ENCODE data around the gene LRP1-AS. TPM values are rescaled to one million over a fixed set of nuclear protein-coding genes. Genes with fewer than 3 reads are reported as not detected.
A peak's percentile ranks its signal among the peaks of the same experiment; 100 is the strongest.

Gene LRP1-AS
- total RNA-seq, 2 experiments from 2014 or later, result not detected

DNA sequence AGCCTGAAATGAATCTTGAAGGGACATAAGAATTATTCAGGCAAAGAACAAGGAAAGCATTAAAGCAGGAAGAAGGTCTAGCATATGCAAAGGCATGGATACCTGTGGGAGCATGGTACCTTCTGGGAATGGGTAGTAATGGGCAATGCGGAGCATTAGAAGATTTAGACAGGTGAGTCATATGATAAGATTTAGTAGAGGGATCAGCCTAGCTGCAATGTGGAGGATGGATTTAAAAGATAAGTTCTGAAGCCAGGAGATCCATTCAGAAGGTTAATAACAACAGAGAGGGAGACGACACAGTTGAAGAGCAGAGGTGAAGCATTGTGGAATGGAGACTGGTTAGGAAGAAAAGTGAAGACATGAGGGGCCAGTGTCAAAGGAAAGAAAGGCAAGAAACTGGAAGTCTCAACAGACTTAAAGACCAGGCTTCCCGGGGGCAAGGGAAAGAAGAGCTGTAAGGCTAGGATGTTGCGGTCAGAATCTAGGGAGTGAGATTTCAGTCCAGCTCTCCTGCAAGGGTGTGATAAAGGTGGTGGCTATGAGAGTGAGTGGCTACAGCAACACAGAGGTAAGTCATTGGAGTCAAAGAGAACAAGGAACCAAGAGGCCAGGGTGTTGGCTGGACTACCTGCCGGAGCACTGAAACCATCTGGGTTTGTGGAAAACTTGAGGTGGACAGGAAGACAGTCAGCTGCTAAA, 30.7 kb downstream of the LRP1-AS start:
- ChIA-PET POLR2A (interaction anchor here (0.6 kb wide), 1 partner anchor 12 kb away, joined by 3 read pairs; no protein-coding TSS in a partner anchor), CTCF (interaction anchor here (1.0 to 1.3 kb wide), 3 partner anchors 10 to 126 kb away, joined by 3 read pairs; no protein-coding TSS in a partner anchor)
- peaks cover 7% of the 10 kb centered on the region for H3K27me3 Mint-ChIP-seq
- H3K4me1 Mint-ChIP-seq, result peaks cover 19% of the 10 kb centered on the region
- no peak overlapping the region for H3K27ac Mint-ChIP-seq
- no peak for DNase-seq
- H3K36me3 Mint-ChIP-seq (ENCODE audit: low read depth), result no peaks in the 10 kb centered on the region
- no peak overlapping the region for H3K4me3 Mint-ChIP-seq
- no peaks in the 10 kb centered on the region for H3K9me3 Mint-ChIP-seq

DNA sequence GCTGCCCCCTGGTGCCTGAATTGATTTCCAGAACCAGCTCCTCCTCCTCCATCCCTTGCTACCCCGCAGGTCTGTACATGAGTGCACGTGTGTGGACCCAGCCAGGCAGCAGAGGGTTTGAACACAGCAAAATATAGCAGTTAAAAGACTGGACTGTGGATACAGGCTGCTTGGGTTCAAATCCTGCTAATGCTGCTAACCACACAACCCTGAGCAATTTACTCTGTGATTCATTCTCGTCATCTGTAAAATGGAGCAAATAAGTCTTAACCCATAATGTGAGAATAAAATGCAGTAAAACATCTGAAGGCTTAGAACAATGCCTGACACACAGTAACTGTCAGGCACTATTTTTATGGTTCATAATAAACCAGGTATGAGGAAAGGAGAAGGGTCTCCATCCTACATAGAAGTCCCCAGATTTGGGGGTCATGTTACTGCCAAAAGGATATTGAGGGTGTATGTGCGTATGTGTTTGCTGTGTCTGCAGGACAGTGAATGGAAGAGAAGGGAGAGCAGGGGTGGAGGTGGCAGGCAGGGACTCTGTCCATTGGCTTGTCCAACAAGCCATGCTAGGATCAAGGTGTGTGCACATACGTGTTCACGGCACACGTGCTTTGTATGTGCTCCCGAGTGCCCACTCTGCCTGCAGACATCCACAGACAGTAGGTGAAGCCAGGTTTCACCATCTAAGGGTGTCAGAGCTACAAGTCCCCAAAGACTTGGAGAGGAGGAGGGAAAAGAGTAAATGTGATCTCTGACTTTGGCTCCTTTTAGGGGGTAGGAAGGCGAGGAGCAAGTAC, 34.7 kb downstream of the LRP1-AS start:
- Mint-ChIP-seq H3K4me3 (peak overlapping the region; percentile 88), H3K4me1 (peaks cover 41% of the 10 kb centered on the region), H3K9me3 (no peaks in the 10 kb centered on the region), H3K27me3 (peaks cover 7% of the 10 kb centered on the region), H3K36me3 (ENCODE audit: low read depth) (peaks cover 17% of the 10 kb centered on the region), H3K27ac (peak overlapping the region; percentile 95)
- ChIA-PET POLR2A (interaction anchor here (0.6 to 2.6 kb wide), 9 partner anchors 14 to 102 kb away, joined by 3 to 19 read pairs (median 6); partner anchors contain the start of genes NAB2 and NEMP1), CTCF (interaction anchor here (0.5 to 10.3 kb wide), 42 partner anchors 8 to 1396 kb away, joined by 3 to 98 read pairs (median 5); partner anchors contain the start of genes LRP1, NAB2, NEMP1 and TAC3)
- no peak for DNase-seq

DNA sequence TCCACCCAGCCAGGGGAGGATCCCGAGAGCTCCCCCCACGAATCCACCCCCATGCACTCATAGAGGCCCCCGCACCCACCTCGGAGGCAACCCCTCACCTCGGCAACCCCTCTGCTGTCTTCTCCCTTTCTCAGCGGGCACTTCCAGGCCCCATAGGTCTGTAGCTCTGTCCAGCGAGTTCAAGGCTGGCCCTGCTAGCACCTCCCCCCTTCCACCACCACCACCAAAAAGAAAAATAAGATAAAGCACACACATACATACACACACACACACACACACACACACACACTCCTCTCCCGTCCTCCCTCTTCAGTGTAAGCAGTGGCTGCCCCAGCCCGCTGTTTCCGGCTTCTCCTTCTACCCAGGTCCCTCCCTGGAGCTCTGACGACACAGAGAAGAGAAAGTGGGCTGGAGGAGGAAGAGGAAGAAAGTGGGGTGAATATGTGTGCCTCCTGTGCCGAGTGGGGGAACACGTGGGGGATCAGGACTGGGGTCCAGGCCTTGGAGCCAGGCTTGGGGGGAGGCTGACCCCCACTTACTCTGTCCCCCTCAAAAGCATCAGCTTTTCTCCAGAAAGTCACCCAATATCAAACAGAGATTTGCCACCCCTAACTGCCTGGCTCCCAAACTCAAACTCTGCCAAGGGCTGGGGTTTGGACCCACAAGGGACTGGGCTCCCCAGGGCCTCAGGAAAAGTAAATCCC, 36.2 kb downstream of the LRP1-AS start, which contains the start of gene STAT6:
STAT6 (minus strand) TSS at position 332 of the 704 bp plus-strand sequence. CDS start 3,084 bp downstream, outside the sequence.
- Mint-ChIP-seq H3K36me3 (ENCODE audit: low read depth) (peaks cover 31% of the 10 kb centered on the region), H3K27ac (peak within 1 kb of the TSS; percentile 95), H3K9me3 (no peaks in the 10 kb centered on the region), H3K27me3 (no peaks in the 10 kb centered on the region), H3K4me3 (peak within 1 kb of the TSS; percentile 88), H3K4me1 (peaks cover 54% of the 10 kb centered on the region)
- CTCF ChIA-PET, result interaction anchor here (0.6 to 10.3 kb wide), 30 partner anchors 9 to 382 kb away, joined by 3 to 98 read pairs (median 6); partner anchors contain the start of genes LRP1, NAB2, NEMP1 and SHMT2
- POLR2A ChIA-PET, result interaction anchor here (0.6 to 2.6 kb wide), 5 partner anchors 12 to 46 kb away, joined by 3 to 19 read pairs (median 8); partner anchors contain the start of gene NEMP1
- peak; percentile 95 for DNase-seq

DNA sequence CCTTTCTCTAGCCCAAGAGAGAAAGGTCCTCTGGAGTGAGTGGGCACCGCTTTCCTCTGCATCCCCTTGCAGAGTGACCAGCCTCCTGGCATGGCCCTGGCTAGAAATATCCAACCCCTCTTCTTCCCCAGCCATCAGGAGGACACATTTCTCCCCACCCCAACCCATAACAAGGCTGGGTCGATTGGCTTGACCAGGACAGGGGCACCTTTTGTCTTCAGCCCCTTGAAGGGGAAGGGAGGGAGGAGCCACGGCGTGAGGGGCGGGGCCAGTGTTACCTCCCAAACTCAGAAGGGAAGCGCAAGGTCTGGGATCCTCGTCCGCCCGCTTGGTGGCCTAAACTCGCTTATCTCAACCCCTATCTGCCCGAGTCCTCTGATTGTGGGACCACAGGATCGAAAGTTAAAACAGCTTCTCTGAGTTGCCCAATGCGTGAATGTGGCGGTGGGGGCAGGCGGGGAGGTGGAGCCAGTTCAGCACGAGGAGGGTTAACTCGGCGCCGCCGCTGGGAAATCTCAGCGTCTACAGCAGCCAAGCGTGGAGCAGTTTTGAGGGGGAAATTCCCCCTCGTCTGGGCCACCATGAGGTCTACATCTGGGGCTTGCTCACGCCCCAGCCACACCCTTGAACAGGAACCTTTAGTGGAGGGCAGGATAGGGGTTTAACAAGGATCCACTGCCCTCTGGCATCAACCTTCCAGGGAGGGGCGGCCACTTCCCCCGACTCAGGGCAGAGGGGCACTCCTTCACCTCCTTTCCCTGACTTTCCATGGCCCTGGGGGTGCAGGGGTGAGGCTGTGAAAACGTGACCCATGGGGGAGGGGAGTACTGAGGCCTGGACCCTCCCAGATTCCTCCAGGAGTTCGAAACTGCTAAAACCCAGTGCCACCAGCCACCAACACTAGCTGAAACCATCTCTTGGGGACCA, 37.1 kb downstream of the LRP1-AS start:
- ChIA-PET CTCF (interaction anchor here (1.0 to 10.3 kb wide), 17 partner anchors 10 to 133 kb away, joined by 3 to 98 read pairs (median 10); partner anchors contain the start of genes LRP1, NAB2, NEMP1 and SHMT2), POLR2A (interaction anchor here (0.5 to 2.6 kb wide), 4 partner anchors 10 to 45 kb away, joined by 3 to 19 read pairs (median 6); no protein-coding TSS in a partner anchor)
- Mint-ChIP-seq H3K9me3 (no peaks in the 10 kb centered on the region), H3K27ac (peak overlapping the region; percentile 95), H3K36me3 (ENCODE audit: low read depth) (peaks cover 37% of the 10 kb centered on the region), H3K4me3 (peak overlapping the region; percentile 88), H3K4me1 (peaks cover 54% of the 10 kb centered on the region), H3K27me3 (no peaks in the 10 kb centered on the region)
- DNase-seq, result peak; percentile 73

DNA sequence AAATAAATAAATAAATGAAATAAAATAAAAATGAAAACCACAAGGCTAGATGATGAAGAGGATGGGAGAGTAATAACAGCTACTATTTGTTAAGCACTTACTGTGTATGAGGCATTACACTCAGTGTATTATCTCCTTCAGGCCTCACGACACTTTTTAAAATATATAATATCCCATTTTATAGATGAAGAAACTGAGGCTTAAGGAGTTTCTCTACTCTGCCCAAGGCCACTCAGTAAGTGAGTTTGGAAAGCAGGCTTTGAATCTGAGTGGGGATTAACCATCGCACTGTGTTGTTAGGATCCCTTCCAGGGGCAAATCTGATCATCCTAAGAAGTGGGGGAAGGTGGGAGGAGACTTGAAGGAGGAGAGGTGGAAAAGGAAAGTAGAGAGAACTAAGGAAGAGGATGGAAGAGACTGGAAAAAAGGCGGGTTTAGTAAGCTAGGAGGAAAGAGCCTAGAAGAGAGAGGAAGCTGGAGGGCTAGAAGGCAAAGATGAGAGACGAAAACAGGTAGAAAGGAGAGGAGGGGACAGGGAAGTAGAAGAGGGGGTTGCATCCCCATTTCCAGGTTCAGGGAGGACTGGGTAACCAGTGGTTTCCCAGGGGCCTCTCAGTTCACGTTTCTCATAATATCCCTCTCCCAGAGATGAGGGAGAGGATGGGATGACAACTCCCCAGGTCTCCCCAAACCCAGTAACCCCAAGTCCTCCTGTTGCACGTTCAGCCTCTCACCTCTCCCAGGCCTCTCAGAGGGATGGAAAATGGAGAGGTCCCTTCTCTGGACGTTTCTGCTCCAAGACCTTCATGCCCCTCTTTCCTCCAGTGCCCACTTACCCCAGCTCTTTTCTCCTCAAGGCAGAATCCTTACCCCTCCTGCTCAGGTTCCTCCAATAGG, 38.0 kb downstream of the LRP1-AS start:
- Mint-ChIP-seq H3K9me3 (no peaks in the 10 kb centered on the region), H3K4me1 (peaks cover 59% of the 10 kb centered on the region)
- CTCF ChIA-PET, result interaction anchor here (1.0 to 10.3 kb wide), 6 partner anchors 9 to 101 kb away, joined by 3 to 98 read pairs (median 38); partner anchors contain the start of genes LRP1 and NAB2

DNA sequence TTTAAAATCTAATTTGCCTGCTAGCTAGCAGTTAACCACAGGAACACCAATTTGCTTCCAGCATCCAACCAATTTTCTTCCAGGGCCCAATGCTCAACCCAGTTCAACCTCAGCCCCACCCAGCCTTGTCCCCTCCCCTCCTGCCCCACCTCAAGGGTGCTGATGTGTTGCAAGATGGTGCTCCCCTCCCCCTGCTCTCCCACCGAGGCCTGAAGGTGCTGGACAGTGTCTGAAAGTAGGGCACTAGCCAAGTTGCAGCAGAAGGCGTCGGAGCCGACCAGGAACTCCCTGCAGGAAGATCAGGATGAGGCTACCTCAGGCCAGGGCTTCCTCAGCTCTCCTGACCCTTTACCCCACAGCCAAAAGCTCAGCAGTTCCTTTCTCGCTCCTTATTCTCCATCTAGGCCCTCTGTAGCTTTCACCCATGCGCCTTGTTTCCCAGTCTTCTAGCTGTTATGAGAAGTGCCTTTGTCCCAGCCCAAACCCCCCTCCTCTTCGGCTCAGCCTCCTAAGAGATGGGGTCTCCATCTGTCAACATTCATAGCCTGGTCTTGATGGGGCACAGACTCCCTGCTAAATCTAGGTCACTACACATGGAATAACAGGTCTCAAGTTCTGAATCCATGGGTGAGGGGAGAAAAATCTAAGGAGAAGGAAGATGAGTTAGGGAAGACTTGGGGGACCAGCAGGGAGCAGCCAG, 39.8 kb downstream of the LRP1-AS start:
- ChIA-PET POLR2A (no interaction called here), CTCF (interaction anchor here (0.8 to 10.3 kb wide), 5 partner anchors 10 to 35 kb away, joined by 3 to 98 read pairs (median 15); partner anchors contain the start of gene NAB2)
- Mint-ChIP-seq H3K4me3 (no peak overlapping the region), H3K9me3 (no peaks in the 10 kb centered on the region), H3K4me1 (peaks cover 62% of the 10 kb centered on the region), H3K36me3 (ENCODE audit: low read depth) (peaks cover 50% of the 10 kb centered on the region), H3K27ac (no peak overlapping the region), H3K27me3 (no peaks in the 10 kb centered on the region)
- DNase-seq, result no peak

More for the DNA sequence above, 38.0 kb downstream of the LRP1-AS start:
- POLR2A ChIA-PET, result interaction anchor here (0.5 to 0.8 kb wide), 2 partner anchors 12 to 39 kb away, joined by 3 read pairs; no protein-coding TSS in a partner anchor
- Mint-ChIP-seq H3K36me3 (ENCODE audit: low read depth) (peaks cover 44% of the 10 kb centered on the region), H3K4me3 (peak overlapping the region; percentile 88), H3K27me3 (no peaks in the 10 kb centered on the region), H3K27ac (peak overlapping the region; percentile 95)
- no peak for DNase-seq

DNA sequence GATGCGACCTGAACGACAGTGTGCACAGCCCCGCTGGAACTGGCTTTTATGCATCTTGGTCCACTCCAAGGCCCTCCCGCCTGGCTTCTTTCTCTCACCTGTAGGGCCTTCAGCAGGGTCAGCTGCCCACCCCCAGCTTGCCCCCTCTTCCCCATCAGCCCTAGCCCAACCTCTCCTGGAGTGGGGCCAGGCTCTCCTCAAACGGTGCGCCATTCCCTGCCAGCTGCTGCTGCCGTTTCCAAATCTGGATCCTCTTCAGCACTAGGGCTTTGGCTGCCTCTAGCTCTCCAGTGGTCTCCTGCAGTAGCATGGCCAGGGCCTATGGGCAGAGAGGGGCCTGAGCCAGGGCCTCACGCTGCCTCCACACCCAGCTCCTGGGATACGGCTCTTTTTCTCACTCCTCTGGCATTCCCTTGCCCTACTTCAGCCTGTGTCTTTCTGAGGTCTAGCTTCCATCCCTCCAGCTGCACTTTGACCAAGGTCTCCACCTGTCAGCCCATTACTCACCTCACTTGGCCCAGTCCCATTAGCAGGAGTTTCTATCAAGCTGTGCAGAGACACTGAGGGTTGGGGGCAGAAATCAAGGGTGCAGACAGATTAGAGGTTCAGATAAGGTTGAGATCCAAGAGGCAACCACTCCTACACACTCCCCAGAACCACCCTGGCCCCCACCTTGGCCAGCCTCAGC, 41.3 kb downstream of the LRP1-AS start:
- Mint-ChIP-seq H3K36me3 (ENCODE audit: low read depth) (peaks cover 54% of the 10 kb centered on the region), H3K4me1 (peaks cover 65% of the 10 kb centered on the region)
- POLR2A ChIA-PET, result interaction anchor here (1.2 kb wide), 1 partner anchor 14 kb away, joined by 5 read pairs; no protein-coding TSS in a partner anchor

DNA sequence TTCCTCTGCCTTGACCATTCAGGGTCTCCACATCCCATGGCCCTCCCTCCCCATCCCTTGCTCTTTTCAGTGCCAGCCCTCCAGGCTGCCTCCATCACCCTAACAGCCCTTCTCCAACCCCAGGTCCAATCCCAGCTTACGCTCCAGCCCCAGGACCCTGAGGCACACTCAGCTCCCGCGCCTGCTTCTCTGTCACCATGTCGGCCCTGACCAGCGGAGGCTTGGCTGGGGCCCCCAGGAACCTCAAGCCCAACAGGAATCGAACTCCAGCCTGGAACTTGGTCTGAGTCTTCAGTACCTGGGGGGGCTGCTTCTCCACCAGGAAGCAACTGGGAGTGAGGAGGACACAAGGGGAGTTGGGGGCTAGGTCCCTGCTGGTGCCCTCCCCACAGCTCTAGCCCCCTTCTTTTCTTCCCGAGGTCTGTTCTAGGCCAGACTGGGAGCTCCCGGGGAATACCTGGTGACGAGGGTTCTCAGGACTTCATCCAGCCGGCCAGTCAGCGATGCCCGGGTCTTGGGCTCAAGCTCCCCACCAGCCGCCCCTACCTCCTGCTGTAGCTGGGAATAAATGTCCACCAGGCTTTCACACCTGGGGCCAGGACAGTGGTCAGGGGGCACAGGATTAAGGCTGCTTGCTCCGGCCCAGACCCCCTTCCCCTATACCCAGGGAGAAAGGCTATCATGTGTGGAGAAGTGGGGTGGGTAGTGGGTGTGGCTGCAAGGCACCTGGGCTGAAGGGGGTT, 42.2 kb downstream of the LRP1-AS start:
- no peak overlapping the region for H3K27ac Mint-ChIP-seq
- no peaks in the 10 kb centered on the region for H3K9me3 Mint-ChIP-seq
- H3K4me1 Mint-ChIP-seq, result peaks cover 68% of the 10 kb centered on the region
- POLR2A ChIA-PET, result interaction anchor here (1.2 kb wide), 1 partner anchor 13 kb away, joined by 5 read pairs; no protein-coding TSS in a partner anchor
- no peak for DNase-seq
- H3K36me3 Mint-ChIP-seq (ENCODE audit: low read depth), result peaks cover 54% of the 10 kb centered on the region
- no peak overlapping the region for H3K4me3 Mint-ChIP-seq
- CTCF ChIA-PET, result interaction anchor here (0.6 to 10.3 kb wide), 7 partner anchors 9 to 980 kb away, joined by 3 to 90 read pairs (median 3); partner anchors contain the start of gene NAB2
- no peaks in the 10 kb centered on the region for H3K27me3 Mint-ChIP-seq

More for the DNA sequence above, 41.3 kb downstream of the LRP1-AS start:
- H3K4me3 Mint-ChIP-seq, result no peak overlapping the region
- CTCF ChIA-PET, result interaction anchor here (0.6 to 10.3 kb wide), 7 partner anchors 9 to 138 kb away, joined by 3 to 90 read pairs (median 4); partner anchors contain the start of gene NAB2
- H3K27ac Mint-ChIP-seq, result peak overlapping the region; percentile 22
- no peak for DNase-seq
- no peaks in the 10 kb centered on the region for H3K9me3 Mint-ChIP-seq
- H3K27me3 Mint-ChIP-seq, result no peaks in the 10 kb centered on the region
